NT2/D1 (cell line): Measurements from ENCODE around the gene ZNF79.

Source experiments
- DNase-seq: peaks from one replicate; pipeline ENCODE4 v3.0.0-alpha.2; 2011; ENCODE audit warnings: low read depth, low spot score
- H3K27me3 ChIP-seq: 2 replicates; pipeline ENCODE4 v1.6.0; 2011; ENCODE audit warnings: mild to moderate bottlenecking; ENCODE audit not compliant: insufficient read length, insufficient read depth
- H3K36me3 ChIP-seq: 2 replicates; pipeline ENCODE4 v1.6.1; 2011; ENCODE audit warnings: mild to moderate bottlenecking, low read length, mixed read lengths; ENCODE audit not compliant: insufficient read depth, insufficient read length
- H3K4me1 ChIP-seq: 2 replicates; pipeline ENCODE4 v1.5.1; 2011; ENCODE audit not compliant: insufficient read depth, insufficient read length
- H3K4me3 ChIP-seq: 2 replicates; pipeline ENCODE4 v1.5.1; 2011; ENCODE audit warnings: low read depth; ENCODE audit not compliant: insufficient read length
- H3K9ac ChIP-seq: 2 replicates; pipeline ENCODE4 v1.6.0; 2011; ENCODE audit warnings: low read depth; ENCODE audit not compliant: insufficient read length
- H3K9me3 ChIP-seq: 2 replicates; pipeline ENCODE4 v1.5.1; 2011; ENCODE audit warnings: mild to moderate bottlenecking, low read length; ENCODE audit not compliant: insufficient read depth
- SUZ12 ChIP-seq: IDR thresholded peaks from 2 replicates; pipeline ENCODE4 v1.6.1; 2011; ENCODE audit not compliant: insufficient read length, insufficient read depth; ENCODE audit errors: extremely low read depth
- YY1 ChIP-seq: IDR thresholded peaks from 2 replicates; pipeline ENCODE4 v1.6.1; 2011; ENCODE audit not compliant: insufficient read length, insufficient read depth
- ZNF274 ChIP-seq: IDR thresholded peaks from 2 replicates; pipeline ENCODE4 v1.6.1; 2011; ENCODE audit warnings: mild to moderate bottlenecking, low read depth, low read length

ZNF79 gene

GRCh38 chr9:127423934-127424675 lies at the start of gene ZNF79:
Gene ZNF79 (plus strand): TSS chr9:127424382. CDS start chr9:127424788, 406 bp downstream.
- Histone ChIP-seq H3K4me3 (peak within 1 kb of the TSS; percentile 91), H3K9me3 (no peaks in the 10 kb centered on the region), H3K4me1 (peaks cover 9% of the 10 kb centered on the region), H3K27me3 (no peaks in the 10 kb centered on the region), H3K9ac (peak within 1 kb of the TSS; percentile 95), H3K36me3 (peaks cover 18% of the 10 kb centered on the region)
- DNase-seq: peak; percentile 93
- TF ChIP-seq YY1 (peak; percentile 37), ZNF274 (no peak), SUZ12 (no peak)

- TF ChIP-seq SUZ12: no peak
- no peak for TF ChIP-seq YY1
- no peak for TF ChIP-seq ZNF274
- no peak for DNase-seq
- Histone ChIP-seq H3K27me3 (no peaks in the 10 kb centered on the region), H3K4me3 (no peak overlapping the region), H3K9ac (no peak overlapping the region), H3K4me1 (no peaks in the 10 kb centered on the region), H3K36me3 (no peaks in the 10 kb centered on the region), H3K9me3 (0 out of 2 replicates have a peak, but pooled peaks cover 8% of the 10 kb centered on the region)
Observed at GRCh38 chr9:127380479-127380878, 43.7 kb upstream of the ZNF79 start.

GRCh38 chr9:127382541-127382940 lies 41.6 kb upstream of the ZNF79 start:
- H3K36me3 ChIP-seq: no peaks in the 10 kb centered on the region
- no peak overlapping the region for H3K9ac ChIP-seq
- 0 out of 2 replicates have a peak, but pooled peaks cover 8% of the 10 kb centered on the region for H3K9me3 ChIP-seq
- DNase-seq: no peak
- H3K27me3 ChIP-seq: no peaks in the 10 kb centered on the region
- H3K4me1 ChIP-seq: no peaks in the 10 kb centered on the region
- TF ChIP-seq YY1 (no peak), ZNF274 (no peak), SUZ12 (no peak)
- H3K4me3 ChIP-seq: no peak overlapping the region

- no peak for TF ChIP-seq YY1
- TF ChIP-seq SUZ12: no peak
- no peak for TF ChIP-seq ZNF274
- H3K27me3 ChIP-seq: no peaks in the 10 kb centered on the region
- no peak overlapping the region for H3K9ac ChIP-seq
- no peaks in the 10 kb centered on the region for H3K36me3 ChIP-seq
- no peak for DNase-seq
- 0 out of 2 replicates have a peak, but pooled peaks cover 3% of the 10 kb centered on the region for H3K9me3 ChIP-seq
- H3K4me3 ChIP-seq: no peak overlapping the region
- H3K4me1 ChIP-seq: peaks cover 3% of the 10 kb centered on the region
Observed at GRCh38 chr9:127384016-127384730, 40.0 kb upstream of the ZNF79 start.

- TF ChIP-seq YY1 (no peak), ZNF274 (no peak), SUZ12 (no peak)
- no peaks in the 10 kb centered on the region for H3K9me3 ChIP-seq
- no peaks in the 10 kb centered on the region for H3K36me3 ChIP-seq
- H3K4me1 ChIP-seq: peaks cover 3% of the 10 kb centered on the region
- DNase-seq: no peak
- H3K9ac ChIP-seq: no peak overlapping the region
- no peaks in the 10 kb centered on the region for H3K27me3 ChIP-seq
- H3K4me3 ChIP-seq: no peak overlapping the region
Observed at GRCh38 chr9:127384901-127385300, 39.3 kb upstream of the ZNF79 start.

- Histone ChIP-seq H3K27me3 (no peaks in the 10 kb centered on the region), H3K4me1 (peaks cover 8% of the 10 kb centered on the region), H3K36me3 (no peaks in the 10 kb centered on the region), H3K9ac (no peak overlapping the region), H3K4me3 (no peak overlapping the region), H3K9me3 (no peaks in the 10 kb centered on the region)
- no peak for DNase-seq
- TF ChIP-seq YY1 (no peak), SUZ12 (no peak), ZNF274 (no peak)
Observed at GRCh38 chr9:127386249-127386648, 37.9 kb upstream of the ZNF79 start.

- Histone ChIP-seq H3K27me3 (no peaks in the 10 kb centered on the region), H3K36me3 (no peaks in the 10 kb centered on the region), H3K9ac (no peak overlapping the region), H3K9me3 (no peaks in the 10 kb centered on the region), H3K4me1 (peaks cover 8% of the 10 kb centered on the region), H3K4me3 (no peak overlapping the region)
- no peak for DNase-seq
- no peak for TF ChIP-seq SUZ12
Observed at GRCh38 chr9:127386981-127387380, 37.2 kb upstream of the ZNF79 start.
